Right ventricle myocardium inferior (tissue), 1 donor: ENCODE measurements around the gene MED20. TPM values are rescaled to one million over a fixed set of nuclear protein-coding genes. Genes with fewer than 3 reads are reported as not detected.

Experiments
- ATAC-seq: fragments of 200-7000 bp; cut with Tn5 transposase; one replicate; pipeline ENCODE4 v1.9.1; 2020; ENCODE audit warnings: mild to moderate bottlenecking, moderate library complexity
- DNase-seq: peaks from one replicate; pipeline ENCODE4 v3.0.0; 2021; ENCODE audit errors: missing footprints
- intact Hi-C: fragments of 100-400 bp; cut with DNase I; formaldehyde crosslinking; loops from one replicate; pipeline ENCODE4 v1.11.0; 2022
- total RNA-seq: library from RNA; stranded (reverse); fragmentation: NEBNext Ultra II Directional; extraction: Animal tissue kit (Norgen Biotek cat#: 25700); gene quantifications from one replicate; pipeline ENCODE4 v1.2.1, GENCODE V29; 2021
- donor health status: DM: no; HTN: yes; CAD: no; lungs with severe emphysema.

The MED20 gene
- total RNA-seq, 1 donor from 2014 or later = 22.9 TPM

DNA sequence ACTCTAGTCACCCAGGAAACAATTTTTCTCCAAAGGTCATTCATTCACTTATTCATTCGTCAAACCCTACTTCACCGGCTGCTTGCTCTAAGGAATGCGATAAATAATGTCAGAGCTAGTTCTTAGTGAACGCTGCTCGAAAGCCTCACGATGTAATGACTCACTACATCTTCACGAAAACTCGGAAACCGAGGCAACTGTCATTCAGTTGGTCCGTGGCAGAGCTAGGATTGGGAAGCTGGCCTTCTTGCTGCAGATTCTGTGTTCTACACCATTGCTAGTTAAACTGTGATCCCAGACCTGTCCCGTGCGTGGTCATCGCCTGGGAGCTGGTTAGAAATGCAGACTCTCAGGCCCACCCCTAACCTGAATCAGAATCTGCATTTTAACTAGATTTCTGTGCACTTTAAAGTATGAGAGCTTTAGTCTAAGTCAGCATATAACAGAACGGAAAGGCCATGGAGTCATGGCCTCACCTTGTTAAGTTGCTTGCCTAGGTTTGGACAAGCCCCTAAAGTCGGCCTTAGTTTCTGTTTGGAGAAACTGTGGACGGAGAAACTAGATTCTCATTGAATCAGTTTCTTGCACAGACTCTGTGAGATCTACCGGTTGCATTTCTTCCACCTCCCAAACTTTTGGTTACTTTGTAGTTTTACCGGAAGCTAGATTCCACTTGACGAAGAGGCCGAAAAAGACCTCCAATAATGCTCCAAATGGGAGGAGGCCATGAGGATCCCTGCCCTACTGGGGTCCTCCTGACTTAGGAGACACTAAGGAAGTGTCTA, 21.3 kb upstream of the MED20 start:
- DNase-seq (no peak), ATAC-seq (no peak)
- intact Hi-C loops = no loop called here

- intact Hi-C loops = loop anchor here (2.0 kb wide), 2 partner anchors 21 to 103 kb away; partner anchors contain the start of genes BYSL and MED20
- peak; percentile 98 for DNase-seq
Observed at GRCh38 chr6:41941280-41942066, 20.5 kb upstream of the MED20 start, which contains the start of gene CCND3. CCND3 (minus strand) TSS chr6:41941808; CDS start chr6:41941649, 159 bp downstream.

GRCh38 chr6:41940759-41941279, 19.9 kb upstream of the MED20 start:
- ATAC-seq (peak; percentile 8), DNase-seq (peak; percentile 76)
- intact Hi-C loops = loop anchor here (2.0 kb wide), 2 partner anchors 20 to 104 kb away; partner anchors contain the start of genes BYSL and MED20

More at GRCh38 chr6:41941280-41942066, 20.5 kb upstream of the MED20 start, which contains the start of gene CCND3:
- peak; percentile 95 for ATAC-seq

- intact Hi-C loops = loop anchor here (2.0 to 5.0 kb wide), 3 partner anchors 19 to 105 kb away; partner anchors contain the start of genes BYSL and MED20
- ATAC-seq (no peak), DNase-seq (no peak)
Observed at GRCh38 chr6:41939848-41940758, 19.2 kb upstream of the MED20 start.

GRCh38 chr6:41939176-41939847, 18.4 kb upstream of the MED20 start:
- no peak for ATAC-seq
- peak; percentile 88 for DNase-seq
- intact Hi-C loops = loop anchor here (5.0 kb wide), 1 partner anchor 92 kb away; no protein-coding TSS in a partner anchor

- no peak for ATAC-seq
- DNase-seq = no peak
- intact Hi-C loops = loop anchor here (5.0 kb wide), 1 partner anchor 91 kb away; no protein-coding TSS in a partner anchor
Observed at GRCh38 chr6:41938590-41939175, 17.7 kb upstream of the MED20 start.

DNA sequence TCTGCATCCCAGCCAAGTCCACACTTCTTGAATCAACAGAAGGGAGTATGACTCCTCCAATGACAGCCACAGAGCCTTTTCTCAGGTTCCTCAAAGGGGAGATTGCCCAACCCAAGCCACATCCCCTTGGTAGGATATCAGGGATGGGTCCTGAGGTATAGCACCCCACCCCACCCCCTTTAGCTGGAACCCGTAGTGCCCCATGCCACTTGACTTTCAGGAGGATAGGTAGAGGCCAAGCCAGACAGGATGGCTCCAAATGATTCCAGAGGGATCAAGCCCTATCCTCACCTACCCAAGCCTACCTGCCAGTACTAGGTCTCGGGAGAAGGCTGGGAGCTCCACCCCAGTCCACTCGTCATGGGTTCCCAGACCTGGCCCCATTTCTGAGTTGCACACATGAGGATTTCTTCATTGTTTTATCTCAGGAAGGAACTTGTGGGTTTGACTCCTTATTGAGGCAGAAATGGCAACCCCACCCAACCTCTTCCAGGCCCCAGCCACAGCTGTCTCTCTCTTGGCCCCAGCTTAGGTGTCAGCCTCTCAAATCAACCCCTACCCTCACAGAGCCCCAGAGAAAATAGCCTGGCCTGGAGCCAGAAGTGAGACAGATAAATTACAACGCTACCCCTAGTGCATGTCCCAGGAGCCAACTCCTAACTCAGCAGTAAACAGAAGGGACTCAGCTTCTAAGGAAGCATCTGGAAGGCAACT, 17.1 kb upstream of the MED20 start:
- no peak for ATAC-seq
- DNase-seq = no peak
- intact Hi-C loops = loop anchor here (1.0 to 5.0 kb wide), 2 partner anchors 91 to 158 kb away; partner anchors contain the start of gene PRICKLE4

DNA sequence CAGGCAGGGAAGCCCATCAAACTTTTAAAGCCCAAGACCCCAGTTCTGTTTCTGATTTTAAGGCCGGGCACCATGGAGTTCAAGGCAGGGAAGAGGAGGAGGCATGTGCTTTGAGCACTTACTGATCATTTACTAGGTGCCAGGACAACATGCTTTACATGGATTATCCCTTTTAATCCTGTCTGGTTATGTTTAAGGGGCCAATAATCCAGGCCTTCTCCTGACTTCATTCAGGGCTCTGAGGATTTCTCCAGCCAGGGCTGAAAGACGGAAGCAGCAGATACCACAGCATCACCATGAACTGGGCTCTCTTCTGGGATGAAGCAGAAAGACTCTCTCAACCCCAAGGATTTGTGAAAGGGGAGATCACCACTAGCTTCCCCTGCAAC, 16.5 kb upstream of the MED20 start:
- intact Hi-C loops = loop anchor here (1.0 to 5.0 kb wide), 2 partner anchors 90 to 157 kb away; partner anchors contain the start of gene PRICKLE4
- no peak for DNase-seq
- ATAC-seq = no peak

- DNase-seq (peak; percentile 85), ATAC-seq (peak; percentile 74)
- intact Hi-C loops = loop anchor here (5.0 kb wide), 1 partner anchor 89 kb away; no protein-coding TSS in a partner anchor
Observed at GRCh38 chr6:41936073-41936837, 15.3 kb upstream of the MED20 start.

- DNase-seq = no peak
- ATAC-seq = no peak
- intact Hi-C loops = loop anchor here (5.0 kb wide), 1 partner anchor 88 kb away; no protein-coding TSS in a partner anchor
Observed at GRCh38 chr6:41935685-41936072, 14.7 kb upstream of the MED20 start.

GRCh38 chr6:41935193-41935574, 14.2 kb upstream of the MED20 start:
- intact Hi-C loops = loop anchor here (5.0 kb wide), 1 partner anchor 88 kb away; no protein-coding TSS in a partner anchor

GRCh38 chr6:41934278-41935192, 13.6 kb upstream of the MED20 start:
- DNase-seq (no peak), ATAC-seq (no peak)
- intact Hi-C loops = loop anchor here (5.0 kb wide), 1 partner anchor 87 kb away; no protein-coding TSS in a partner anchor

More at GRCh38 chr6:41935193-41935574, 14.2 kb upstream of the MED20 start:
- no peak for ATAC-seq
- DNase-seq = no peak

DNA sequence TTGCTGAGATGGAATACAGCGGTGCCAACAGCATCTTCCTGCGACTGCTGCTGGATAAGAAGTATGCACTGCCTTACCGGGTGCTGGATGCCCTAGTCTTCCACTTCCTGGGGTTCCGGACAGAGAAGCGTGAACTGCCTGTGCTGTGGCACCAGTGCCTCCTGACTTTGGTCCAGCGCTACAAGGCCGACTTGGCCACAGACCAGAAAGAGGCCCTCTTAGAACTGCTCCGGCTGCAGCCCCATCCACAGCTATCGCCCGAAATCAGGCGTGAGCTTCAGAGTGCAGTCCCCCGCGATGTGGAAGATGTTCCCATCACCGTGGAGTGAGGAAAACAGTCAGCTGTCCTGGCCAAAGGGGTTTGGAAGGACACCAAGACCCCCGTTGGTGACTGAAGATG, 11.4 kb upstream of the MED20 start:
- DNase-seq (no peak), ATAC-seq (no peak)
- intact Hi-C loops = no loop called here

- ATAC-seq (no peak), DNase-seq (no peak)
- intact Hi-C loops = no loop called here
Observed at GRCh38 chr6:41931792-41932191, 10.9 kb upstream of the MED20 start.

DNA sequence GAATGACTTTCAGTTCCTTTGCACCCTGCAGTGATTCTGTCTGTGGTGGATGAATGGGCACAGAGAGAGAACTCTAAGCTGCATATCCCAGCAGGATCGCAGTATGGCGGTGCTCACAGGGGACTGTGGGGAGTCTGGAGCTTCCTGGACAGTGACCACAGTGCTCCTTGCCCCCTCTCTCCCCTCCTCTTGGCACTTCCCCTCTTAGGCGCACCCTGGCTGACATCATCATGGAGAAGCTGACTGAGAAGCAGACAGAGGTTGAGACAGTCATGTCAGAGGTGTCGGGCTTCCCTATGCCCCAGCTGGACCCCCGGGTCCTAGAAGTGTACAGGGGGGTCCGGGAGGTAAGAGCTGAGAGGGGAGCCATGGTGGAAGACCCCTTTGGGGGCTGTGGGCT, 9.0 kb upstream of the MED20 start:
- ATAC-seq (no peak), DNase-seq (no peak)
- intact Hi-C loops = no loop called here
